OCI-LY7 (cell line): ENCODE results near the gene MAP2K7. TPM values are rescaled to one million over a fixed set of nuclear protein-coding genes. Genes with fewer than 3 reads are reported as not detected.

ENCODE experiments used
- BruUV-seq: library from RNA; stranded (reverse); fragments of 400-500 nt; replicated peaks from 2 replicates; lab custom pipeline; 2021; lab: Mats Ljungman, UMichigan
- CTCF ChIA-PET: fragments of 300-600 bp; sonication (Branson Sonifier 250); formaldehyde crosslinking; loops from one replicate; lab custom pipeline; 2022; ENCODE audit warnings: antibody characterized with exemption; ENCODE audit not compliant: unreplicated experiment; lab: Charles Lee
- POLR2A ChIA-PET: fragments of 300-600 bp; sonication (Branson Sonifier 250); formaldehyde crosslinking; loops from one replicate; lab custom pipeline; 2022; ENCODE audit warnings: antibody characterized with exemption; lab: Charles Lee
- DNase-seq: peaks from one replicate; pipeline ENCODE4 v3.0.0-alpha.2; 2015; ENCODE audit warnings: low spot score
- H2AFZ ChIP-seq: fragments of 200-600 bp; sonication (generic), shearing (Covaris generic); 2 replicates; pipeline ENCODE4 v1.6.1; 2014; ENCODE audit warnings: mild to moderate bottlenecking, antibody characterized with exemption, low read length, moderate library complexity
- H3K27ac ChIP-seq: fragments of 200-600 bp; sonication (generic); 2 replicates; pipeline ENCODE4 v1.5.1; 2014; ENCODE audit warnings: mixed run types, low read depth, mild to moderate bottlenecking, moderate library complexity, low read length, inconsistent platforms; ENCODE audit not compliant: poor library complexity, severe bottlenecking
- H3K36me3 ChIP-seq: fragments of 200-600 bp; sonication (generic); 2 replicates; pipeline ENCODE4 v1.6.1; 2014; ENCODE audit warnings: mild to moderate bottlenecking, antibody characterized with exemption, low read length, moderate library complexity, mixed read lengths; ENCODE audit not compliant: insufficient read depth
- H3K4me1 ChIP-seq: fragments of 200-600 bp; sonication (generic); 2 replicates; pipeline ENCODE4 v1.5.1; 2014; ENCODE audit warnings: mild to moderate bottlenecking, low read length; ENCODE audit not compliant: insufficient read depth, poor library complexity, severe bottlenecking
- H3K4me2 ChIP-seq: fragments of 200-600 bp; sonication (generic); 2 replicates; pipeline ENCODE4 v1.6.1; 2014; ENCODE audit warnings: mild to moderate bottlenecking, low read length
- H3K4me3 ChIP-seq: fragments of 200-600 bp; sonication (generic); 2 replicates; pipeline ENCODE4 v1.5.1; 2014; ENCODE audit warnings: mild to moderate bottlenecking, low read depth, low read length; ENCODE audit not compliant: poor library complexity, severe bottlenecking
- H3K79me2 ChIP-seq: fragments of 200-600 bp; sonication (generic); 2 replicates; pipeline ENCODE4 v1.6.1; 2016; ENCODE audit warnings: low read depth, mild to moderate bottlenecking, low read length, moderate library complexity, mixed read lengths; ENCODE audit not compliant: insufficient read depth
- H3K9me2 ChIP-seq: fragments of 200-600 bp; sonication (generic); 2 replicates; pipeline ENCODE4 v1.6.1; 2016; ENCODE audit warnings: mild to moderate bottlenecking, low read length, mixed read lengths; ENCODE audit not compliant: insufficient read depth
- H3K9me3 ChIP-seq: fragments of 200-600 bp; sonication (generic); 2 replicates; pipeline ENCODE4 v1.6.1; 2014; ENCODE audit warnings: mild to moderate bottlenecking, mixed run types, low read length, mixed read lengths
- H4K20me1 ChIP-seq: fragments of 200-600 bp; sonication (generic); 2 replicates; pipeline ENCODE4 v1.6.1; 2014; ENCODE audit warnings: mild to moderate bottlenecking, antibody characterized with exemption, low read length, moderate library complexity, mixed read lengths; ENCODE audit not compliant: insufficient read depth
- CTCF ChIP-seq: fragments of 200-600 bp; sonication (generic); conservative IDR thresholded peaks from 2 replicates; pipeline ENCODE4 v1.5.1; 2014; ENCODE audit warnings: mild to moderate bottlenecking, antibody characterized with exemption, low read length, moderate library complexity, mixed read lengths
- EZH2phosphoT487 ChIP-seq: fragments of 200-600 bp; sonication (generic); IDR thresholded peaks from 2 replicates; pipeline ENCODE4 v1.6.1; 2018; ENCODE audit warnings: low read depth, borderline replicate concordance, mild to moderate bottlenecking, mixed run types, antibody characterized with exemption, low read length, moderate library complexity, mixed read lengths
- intact Hi-C: fragments of 100-400 bp; cut with micrococcal nuclease; formaldehyde crosslinking; loops from one replicate; pipeline ENCODE4 v1.10.0; 2022; ENCODE audit not compliant: unreplicated experiment
- total RNA-seq, 2 experiments: library from RNA; depleted of rRNA in 1 of 2; stranded (reverse); fragments of >200 nt in 1 of 2; shearing (Covaris generic) in 1 of 2; gene quantifications; 2 replicates each; pipeline ENCODE4 v1.2.3, GENCODE V29; 2014 to 2022

Gene MAP2K7
- total RNA-seq, 2 experiments from 2014 or later, result 23.2 to 44.5 TPM

DNA sequence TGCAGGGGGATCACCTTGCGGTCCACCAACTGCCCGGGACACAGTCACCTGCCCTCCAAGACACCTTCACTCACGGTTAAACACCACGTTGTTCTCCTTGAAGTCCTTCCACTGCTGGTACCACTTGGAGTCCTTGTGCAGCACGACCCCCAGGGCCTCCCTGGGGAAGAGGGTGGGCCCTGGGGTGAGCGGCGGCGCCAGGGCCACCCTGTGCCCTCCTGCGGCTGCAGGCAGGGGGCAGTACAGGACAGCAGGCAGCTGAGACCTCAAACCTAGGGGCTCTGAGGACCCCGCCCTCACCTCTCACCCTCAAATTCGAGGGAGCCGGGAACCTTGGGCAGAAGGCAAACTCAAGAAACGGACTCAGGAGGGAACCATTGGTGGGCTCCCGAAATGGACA is 29.7 kb downstream of the MAP2K7 start:
- DNase-seq, result no peak
- BruUV-seq, result no TSS peak
- CTCF ChIA-PET, result no interaction called here

DNA sequence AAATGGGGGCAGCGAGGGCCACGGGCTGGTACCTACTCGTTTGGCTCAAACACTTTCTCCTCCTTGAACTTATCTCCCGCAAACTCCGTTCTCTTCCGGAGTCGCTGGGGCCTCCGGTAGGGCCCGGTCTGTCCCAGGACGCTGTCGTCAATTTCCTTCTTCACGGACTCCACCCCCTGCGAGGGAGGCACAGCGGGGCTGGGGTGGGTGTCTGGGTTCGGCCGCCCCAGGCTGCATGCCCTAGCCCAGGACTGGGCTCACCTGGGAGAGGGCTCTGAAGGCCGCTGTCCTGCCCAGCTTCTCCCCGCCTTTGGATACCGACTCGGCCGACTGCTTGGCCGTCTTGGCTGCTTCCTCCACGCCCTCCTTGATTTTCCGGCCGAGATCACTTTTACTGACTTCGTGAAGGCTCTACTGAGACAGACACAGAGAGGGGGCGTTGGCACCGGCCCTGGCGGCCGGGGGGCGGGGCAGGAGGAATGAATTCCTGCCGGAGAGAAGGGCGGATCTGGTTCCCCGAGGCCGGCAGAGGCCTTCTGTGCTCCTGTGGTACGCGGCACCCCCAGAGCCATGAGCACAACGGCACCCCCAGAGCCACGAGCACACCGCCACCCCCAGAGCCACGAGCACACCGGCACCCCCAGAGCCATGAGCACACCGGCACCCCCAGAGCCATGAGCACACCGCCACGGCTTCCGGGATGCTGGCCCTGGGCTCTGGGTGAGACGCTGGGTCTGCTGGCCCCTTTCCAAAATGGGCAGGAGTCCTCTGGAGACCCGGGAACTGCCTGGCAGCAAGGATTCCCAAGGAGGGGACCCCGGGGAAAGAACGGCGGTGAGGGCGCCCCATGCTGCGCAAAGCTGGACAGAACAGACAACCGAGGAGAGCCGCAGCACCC is 30.4 kb downstream of the MAP2K7 start:
- H3K4me3 ChIP-seq, result no peak overlapping the region
- BruUV-seq, result no TSS peak
- no peak for DNase-seq
- peaks cover 90% of the 10 kb centered on the region for H3K36me3 ChIP-seq
- ChIA-PET POLR2A (interaction anchor here (1.0 kb wide), 1 partner anchor 10 kb away, joined by 4 read pairs; no protein-coding TSS in a partner anchor), CTCF (no interaction called here)
- intact Hi-C loops, result no loop called here
- no peak overlapping the region for H2AFZ ChIP-seq
- H3K79me2 ChIP-seq, result no peaks in the 10 kb centered on the region
- no peak overlapping the region for H3K27ac ChIP-seq
- no peaks in the 10 kb centered on the region for H3K9me3 ChIP-seq
- TF ChIP-seq EZH2phosphoT487 (no peak), CTCF (no peak; the same call in 1 of the 2 replicates)
- no peaks in the 10 kb centered on the region for H3K9me2 ChIP-seq
- H3K4me2 ChIP-seq, result no peak overlapping the region
- H3K4me1 ChIP-seq, result no peaks in the 10 kb centered on the region
- H4K20me1 ChIP-seq, result no peaks in the 10 kb centered on the region

More for the DNA sequence above, 29.7 kb downstream of the MAP2K7 start:
- H3K4me3 ChIP-seq, result no peak overlapping the region
- H3K36me3 ChIP-seq, result peaks cover 84% of the 10 kb centered on the region
- H3K9me2 ChIP-seq, result no peaks in the 10 kb centered on the region
- TF ChIP-seq EZH2phosphoT487 (no peak), CTCF (peak; percentile 58)
- H3K79me2 ChIP-seq, result no peaks in the 10 kb centered on the region
- no peak overlapping the region for H3K27ac ChIP-seq
- no peaks in the 10 kb centered on the region for H3K9me3 ChIP-seq
- intact Hi-C loops, result no loop called here
- H3K4me1 ChIP-seq, result no peaks in the 10 kb centered on the region
- no peak overlapping the region for H2AFZ ChIP-seq
- H3K4me2 ChIP-seq, result no peak overlapping the region
- POLR2A ChIA-PET, result no interaction called here
- H4K20me1 ChIP-seq, result no peaks in the 10 kb centered on the region

DNA sequence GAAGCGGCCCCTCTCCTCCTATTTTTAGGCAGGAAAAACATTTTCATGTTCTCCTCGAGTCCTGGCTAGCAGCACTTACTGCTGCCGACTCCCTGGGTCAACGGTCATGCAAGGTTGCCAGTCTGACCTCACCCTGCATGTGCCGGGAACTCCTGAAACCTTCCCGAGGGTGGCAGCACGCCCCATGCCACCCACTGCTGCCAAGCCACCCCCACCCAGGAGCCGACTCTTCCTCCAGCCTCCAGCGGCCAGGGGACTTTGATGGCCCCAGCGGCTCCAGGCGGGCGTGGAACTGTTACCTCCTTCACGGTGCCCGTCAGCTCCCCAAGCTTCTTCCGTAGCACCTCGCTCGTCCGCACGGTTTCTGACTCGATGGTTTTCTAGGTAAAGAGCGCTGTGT is 31.1 kb downstream of the MAP2K7 start:
- intact Hi-C loops, result no loop called here
- Histone ChIP-seq H3K4me3 (no peak overlapping the region), H3K9me2 (no peaks in the 10 kb centered on the region), H4K20me1 (no peaks in the 10 kb centered on the region), H3K4me2 (no peak overlapping the region), H3K36me3 (peaks cover 94% of the 10 kb centered on the region), H3K9me3 (no peaks in the 10 kb centered on the region), H3K27ac (no peak overlapping the region), H3K79me2 (no peaks in the 10 kb centered on the region), H3K4me1 (no peaks in the 10 kb centered on the region), H2AFZ (no peak overlapping the region)
- CTCF ChIA-PET, result no interaction called here
- TF ChIP-seq CTCF (no peak), EZH2phosphoT487 (no peak)
- POLR2A ChIA-PET, result interaction anchor here (1.0 kb wide), 1 partner anchor 10 kb away, joined by 4 read pairs; no protein-coding TSS in a partner anchor
- no TSS peak for BruUV-seq
- no peak for DNase-seq
